Fibroblast of villous mesenchyme (primary cell): ENCODE measurements around the gene MPST. TPM values are rescaled to one million over a fixed set of nuclear protein-coding genes. Genes with fewer than 3 reads are reported as not detected.

Experiments used
- DNase-seq: peaks from one replicate; pipeline ENCODE4 v3.0.0-alpha.2; 2010; ENCODE audit warnings: low read depth
- H3K4me3 ChIP-seq: 2 replicates; pipeline ENCODE4 v1.5.1; 2011; ENCODE audit warnings: low read depth, mild to moderate bottlenecking, low read length
- total RNA-seq: library from RNA; depleted of rRNA; stranded (reverse); fragments of >200 nt; gene quantifications from 2 replicates; pipeline ENCODE4 v1.2.3, GENCODE V29; 2012
- TF ChIP-seq, protein P1 (sequence below): IDR thresholded peaks from 2 replicates; pipeline ENCODE4 v1.5.1; 2012; ENCODE audit warnings: low read depth, mild to moderate bottlenecking, low read length; ENCODE audit not compliant: insufficient read depth

Gene MPST
- total RNA-seq, result 64.3 and 94.1 TPM in 2 replicates

DNA sequence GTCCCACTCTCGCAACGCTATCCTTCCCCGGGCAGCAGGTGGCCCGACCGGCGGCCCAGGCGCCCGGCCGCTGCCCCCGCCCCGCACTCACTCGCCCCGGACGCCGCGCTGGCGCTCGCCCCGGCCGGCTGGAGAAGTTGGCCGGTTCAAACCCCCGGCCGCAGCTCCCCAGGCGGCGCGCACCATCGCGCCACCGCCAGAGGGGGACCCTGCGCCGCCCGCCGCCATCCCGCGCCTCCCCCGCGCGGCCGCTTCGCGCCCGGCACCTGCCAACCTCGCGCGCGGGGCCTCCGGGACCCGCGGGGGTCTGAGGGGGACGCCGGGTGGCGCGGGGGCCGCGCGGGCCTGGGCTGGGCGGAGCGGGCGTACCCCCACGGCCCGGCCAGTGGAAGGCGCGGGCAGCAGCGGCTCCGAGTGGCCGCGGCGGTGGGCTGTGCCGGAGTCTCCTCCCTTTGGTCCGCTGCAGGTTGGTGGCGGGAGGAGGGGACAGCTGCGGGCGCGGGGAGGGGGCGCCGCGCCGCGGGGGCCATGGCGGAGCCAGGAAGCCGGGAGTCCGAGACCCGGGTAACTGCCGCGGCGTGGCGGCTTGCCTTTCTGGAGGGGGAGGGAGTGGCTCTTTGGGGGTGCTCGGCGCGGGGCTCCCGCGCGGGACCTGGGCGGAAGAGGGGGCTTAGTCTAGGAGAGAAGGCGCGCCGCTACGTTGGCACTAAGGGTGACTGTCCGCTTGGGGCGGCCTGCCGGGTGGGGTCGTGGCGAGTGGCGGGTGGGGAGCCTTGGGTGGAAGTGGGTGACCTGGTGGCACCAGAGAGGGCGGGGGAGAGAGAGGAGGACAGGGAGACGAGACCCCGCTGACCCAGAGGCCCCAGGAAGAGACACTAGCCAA lies at the start of gene MPST, which contains the start of gene TST:
Gene MPST, plus strand, starts transcription at position 434 of the 883 bp plus-strand sequence. Its CDS starts 95 bp downstream, at position 529.
Gene TST, minus strand, starts transcription at position 139 of the 883 bp plus-strand sequence. CDS start 715 bp downstream, outside the sequence.
- DNase-seq, result peak; percentile 76
- peak within 1 kb of the TSS; percentile 86 for H3K4me3 ChIP-seq
- TF ChIP-seq, protein P1, sequence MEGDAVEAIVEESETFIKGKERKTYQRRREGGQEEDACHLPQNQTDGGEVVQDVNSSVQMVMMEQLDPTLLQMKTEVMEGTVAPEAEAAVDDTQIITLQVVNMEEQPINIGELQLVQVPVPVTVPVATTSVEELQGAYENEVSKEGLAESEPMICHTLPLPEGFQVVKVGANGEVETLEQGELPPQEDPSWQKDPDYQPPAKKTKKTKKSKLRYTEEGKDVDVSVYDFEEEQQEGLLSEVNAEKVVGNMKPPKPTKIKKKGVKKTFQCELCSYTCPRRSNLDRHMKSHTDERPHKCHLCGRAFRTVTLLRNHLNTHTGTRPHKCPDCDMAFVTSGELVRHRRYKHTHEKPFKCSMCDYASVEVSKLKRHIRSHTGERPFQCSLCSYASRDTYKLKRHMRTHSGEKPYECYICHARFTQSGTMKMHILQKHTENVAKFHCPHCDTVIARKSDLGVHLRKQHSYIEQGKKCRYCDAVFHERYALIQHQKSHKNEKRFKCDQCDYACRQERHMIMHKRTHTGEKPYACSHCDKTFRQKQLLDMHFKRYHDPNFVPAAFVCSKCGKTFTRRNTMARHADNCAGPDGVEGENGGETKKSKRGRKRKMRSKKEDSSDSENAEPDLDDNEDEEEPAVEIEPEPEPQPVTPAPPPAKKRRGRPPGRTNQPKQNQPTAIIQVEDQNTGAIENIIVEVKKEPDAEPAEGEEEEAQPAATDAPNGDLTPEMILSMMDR, result no peak

DNA sequence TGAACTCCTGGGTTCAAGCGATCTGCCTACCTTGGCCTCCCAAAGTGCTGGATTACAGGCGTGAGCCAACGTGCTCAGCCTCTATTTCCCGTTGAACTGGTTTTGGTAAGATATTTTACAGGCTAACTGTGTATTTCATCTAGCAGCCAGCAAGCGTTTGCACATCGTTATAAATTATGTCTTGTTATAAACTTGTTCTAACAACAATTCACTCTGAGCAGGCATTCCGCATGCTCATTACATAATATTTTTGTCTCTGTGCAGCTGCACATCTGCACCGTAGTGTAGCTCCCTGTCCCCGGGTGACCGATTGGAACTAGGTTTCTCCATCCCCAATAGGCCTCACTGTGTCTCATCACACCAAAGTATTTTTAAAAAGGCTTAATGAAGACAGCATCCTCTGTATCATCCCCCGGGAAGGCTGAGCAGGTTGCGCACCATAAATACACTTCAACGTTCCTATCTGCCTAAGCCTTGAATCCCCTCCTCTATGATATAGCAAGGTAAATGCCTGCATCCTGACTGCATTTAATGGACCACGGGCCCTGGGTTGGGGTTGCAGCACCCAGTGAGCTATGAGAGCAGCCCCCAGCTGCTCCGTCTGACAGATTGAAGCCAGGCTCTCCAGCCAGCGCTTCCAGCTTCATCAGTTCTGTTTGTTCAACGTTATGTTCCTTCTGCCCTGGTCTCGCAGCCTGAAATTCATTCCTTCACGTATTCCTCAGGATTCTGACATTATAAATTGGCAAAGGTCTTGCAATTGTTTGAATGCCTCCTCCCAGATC lies 48.0 kb upstream of the MPST start:
- H3K4me3 ChIP-seq, result no peak overlapping the region
- peak; percentile 66 for DNase-seq
- TF ChIP-seq, protein P1, result no peak

DNA sequence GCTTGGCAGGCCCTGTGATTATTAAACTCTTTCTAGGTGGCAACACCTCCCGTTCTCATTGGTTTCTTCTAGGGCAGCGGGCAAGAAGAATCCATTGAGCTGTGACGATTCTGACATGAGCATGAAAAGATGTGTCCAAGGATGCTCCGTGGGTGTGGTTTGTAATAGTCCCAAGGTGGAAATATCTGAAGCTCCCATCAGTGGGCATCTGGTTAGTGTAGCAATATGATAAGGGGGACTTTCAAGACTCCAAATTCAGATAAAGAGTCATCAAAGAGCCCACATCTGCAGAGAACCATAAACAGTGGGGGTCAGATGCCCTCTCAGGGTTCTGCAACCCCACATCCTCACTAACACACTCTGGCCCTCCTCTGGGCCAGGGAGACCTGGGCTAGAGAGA lies 42.9 kb upstream of the MPST start:
- TF ChIP-seq, protein P1, result no peak
- H3K4me3 ChIP-seq, result no peak overlapping the region
- no peak for DNase-seq

DNA sequence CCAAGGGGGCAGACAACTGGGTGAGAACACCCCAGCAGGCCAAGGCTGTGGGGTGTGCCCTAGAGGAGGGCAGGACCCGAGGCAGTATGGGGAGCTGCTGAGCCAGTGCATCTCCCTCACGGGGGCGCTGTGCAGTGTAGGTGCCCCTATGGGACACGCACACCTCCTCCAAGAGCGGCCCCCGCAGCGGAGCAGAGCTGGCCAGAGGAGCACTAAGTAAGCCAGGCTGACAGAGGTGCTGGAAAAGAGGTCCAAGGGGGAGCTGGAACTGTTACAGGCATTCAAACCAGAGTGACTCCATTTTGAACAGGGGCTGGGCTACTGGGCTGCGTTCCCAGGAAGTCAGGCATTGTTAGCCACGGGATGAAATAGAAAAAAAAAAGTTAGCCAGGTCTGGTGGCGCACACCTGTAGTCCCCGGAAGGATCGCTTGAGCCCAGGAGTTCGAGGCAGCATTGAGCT lies 42.1 kb upstream of the MPST start:
- peak; percentile 15 for DNase-seq
- TF ChIP-seq, protein P1, result peak; percentile 36
- peak overlapping the region; percentile 51 for H3K4me3 ChIP-seq

DNA sequence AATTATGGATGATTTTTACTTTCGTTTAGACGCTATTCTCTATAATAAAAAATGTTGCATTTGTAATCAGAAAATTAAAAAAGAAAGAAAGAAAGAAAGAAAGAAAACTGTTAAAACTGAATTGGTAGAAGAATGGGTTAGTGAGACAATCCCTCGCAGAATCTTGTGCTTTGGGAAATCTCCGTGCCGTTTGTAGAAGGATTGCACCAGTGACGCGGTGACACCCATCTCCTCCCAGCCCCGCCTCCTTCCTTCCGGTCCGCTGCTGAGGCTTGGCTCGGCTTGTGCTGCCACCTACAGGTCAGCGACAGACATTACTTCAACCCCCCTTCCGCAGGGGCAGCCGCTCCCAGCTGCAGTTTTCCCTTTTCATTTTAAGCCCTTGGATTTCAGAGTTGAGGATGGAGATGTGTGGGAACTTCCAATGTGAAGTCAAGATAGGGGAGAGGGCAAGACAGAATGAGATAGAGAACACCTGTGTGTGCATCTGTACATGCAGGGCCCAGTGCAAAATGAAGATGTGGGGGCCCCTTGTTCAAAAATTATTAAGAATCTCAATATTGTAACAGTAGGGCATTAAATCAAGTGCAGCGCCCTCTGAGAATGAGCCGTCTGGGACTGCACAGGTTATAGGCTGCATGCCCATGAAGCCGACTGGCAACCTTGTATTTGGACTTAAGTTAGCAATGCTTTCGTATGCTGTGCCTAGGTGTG lies 41.4 kb upstream of the MPST start:
- peak; percentile 88 for DNase-seq
- peak overlapping the region; percentile 51 for H3K4me3 ChIP-seq
- TF ChIP-seq, protein P1, result peak; percentile 88
